ENCODE data around the gene CELF4. TPM values are rescaled to one million over a fixed set of nuclear protein-coding genes. Genes with fewer than 3 reads are reported as not detected.

CELF4 gene
- total RNA-seq, 1 experiment from 2014 or later, result 0.11 TPM

- H3K36me3 ChIP-seq (ENCODE audit: control insufficient read depth, insufficient read depth, low read length), result no peaks in the 10 kb centered on the region
- H3K4me3 ChIP-seq (ENCODE audit: low read depth, low read length), result no peak overlapping the region
- BruUV-seq (replicated peaks), result no TSS peak
- no peaks in the 10 kb centered on the region for H3K4me1 ChIP-seq
- no peaks in the 10 kb centered on the region for H3K9me3 ChIP-seq
- H3K36me3 Mint-ChIP-seq (ENCODE audit: insufficient read depth, unreplicated experiment), result no peaks in the 10 kb centered on the region
- H3K4me3 Mint-ChIP-seq (ENCODE audit: unreplicated experiment), result no peak overlapping the region
- no peak for DNase-seq
- no peaks in the 10 kb centered on the region for H3K9me3 Mint-ChIP-seq (ENCODE audit: unreplicated experiment)
- no peaks in the 10 kb centered on the region for H3K4me1 Mint-ChIP-seq (ENCODE audit: low read depth, unreplicated experiment)
- ChIA-PET CTCF (no interaction called here), POLR2A (no interaction called here)
- intact Hi-C loops (cut with micrococcal nuclease; ENCODE audit: unreplicated experiment), result no loop called here
- H3K27me3 Mint-ChIP-seq (ENCODE audit: insufficient read depth, unreplicated experiment), result peaks cover 2% of the 10 kb centered on the region
- TF ChIP-seq, protein P1, sequence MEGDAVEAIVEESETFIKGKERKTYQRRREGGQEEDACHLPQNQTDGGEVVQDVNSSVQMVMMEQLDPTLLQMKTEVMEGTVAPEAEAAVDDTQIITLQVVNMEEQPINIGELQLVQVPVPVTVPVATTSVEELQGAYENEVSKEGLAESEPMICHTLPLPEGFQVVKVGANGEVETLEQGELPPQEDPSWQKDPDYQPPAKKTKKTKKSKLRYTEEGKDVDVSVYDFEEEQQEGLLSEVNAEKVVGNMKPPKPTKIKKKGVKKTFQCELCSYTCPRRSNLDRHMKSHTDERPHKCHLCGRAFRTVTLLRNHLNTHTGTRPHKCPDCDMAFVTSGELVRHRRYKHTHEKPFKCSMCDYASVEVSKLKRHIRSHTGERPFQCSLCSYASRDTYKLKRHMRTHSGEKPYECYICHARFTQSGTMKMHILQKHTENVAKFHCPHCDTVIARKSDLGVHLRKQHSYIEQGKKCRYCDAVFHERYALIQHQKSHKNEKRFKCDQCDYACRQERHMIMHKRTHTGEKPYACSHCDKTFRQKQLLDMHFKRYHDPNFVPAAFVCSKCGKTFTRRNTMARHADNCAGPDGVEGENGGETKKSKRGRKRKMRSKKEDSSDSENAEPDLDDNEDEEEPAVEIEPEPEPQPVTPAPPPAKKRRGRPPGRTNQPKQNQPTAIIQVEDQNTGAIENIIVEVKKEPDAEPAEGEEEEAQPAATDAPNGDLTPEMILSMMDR (IDR thresholded peaks at IDR 0.05; ENCODE audit: insufficient read depth in 1 of 2, low read depth in 1 of 2, low read length in 1 of 2, severe bottlenecking in 1 of 2, unreplicated experiment in 1 of 2), result no peak
- H3K27ac Mint-ChIP-seq (ENCODE audit: unreplicated experiment), result no peak overlapping the region
- no peaks in the 10 kb centered on the region for H3K27me3 ChIP-seq (replicated peaks; ENCODE audit: control insufficient read depth, insufficient read depth, low read length)
Measured at GRCh38 chr18:37590346-37590745, 24.7 kb upstream of the CELF4 start.

GRCh38 chr18:37588289-37588688, 22.7 kb upstream of the CELF4 start:
- no TSS peak for BruUV-seq (replicated peaks)
- no peak overlapping the region for H3K4me3 Mint-ChIP-seq (ENCODE audit: unreplicated experiment)
- no peaks in the 10 kb centered on the region for H3K27me3 ChIP-seq (replicated peaks; ENCODE audit: control insufficient read depth, insufficient read depth, low read length)
- POLR2A ChIA-PET, result no interaction called here
- H3K4me1 Mint-ChIP-seq (ENCODE audit: low read depth, unreplicated experiment), result no peaks in the 10 kb centered on the region
- no peak for DNase-seq
- H3K4me3 ChIP-seq (ENCODE audit: low read depth, low read length), result no peak overlapping the region
- H3K4me1 ChIP-seq, result no peaks in the 10 kb centered on the region
- no peaks in the 10 kb centered on the region for H3K36me3 Mint-ChIP-seq (ENCODE audit: insufficient read depth, unreplicated experiment)
- intact Hi-C loops (cut with micrococcal nuclease; ENCODE audit: unreplicated experiment), result no loop called here
- TF ChIP-seq, protein P1 (IDR thresholded peaks at IDR 0.05; ENCODE audit: insufficient read depth in 1 of 2, low read depth in 1 of 2, low read length in 1 of 2, severe bottlenecking in 1 of 2, unreplicated experiment in 1 of 2), result no peak
- no peaks in the 10 kb centered on the region for H3K36me3 ChIP-seq (ENCODE audit: control insufficient read depth, insufficient read depth, low read length)
- CTCF ChIA-PET, result no interaction called here
- no peaks in the 10 kb centered on the region for H3K9me3 ChIP-seq
- peaks cover 9% of the 10 kb centered on the region for H3K27me3 Mint-ChIP-seq (ENCODE audit: insufficient read depth, unreplicated experiment)
- H3K27ac Mint-ChIP-seq (ENCODE audit: unreplicated experiment), result no peak overlapping the region
- H3K9me3 Mint-ChIP-seq (ENCODE audit: unreplicated experiment), result no peaks in the 10 kb centered on the region

GRCh38 chr18:37586656-37587225, 21.1 kb upstream of the CELF4 start:
- Histone ChIP-seq H3K36me3 (ENCODE audit: control insufficient read depth, insufficient read depth, low read length) (no peaks in the 10 kb centered on the region), H3K4me3 (ENCODE audit: low read depth, low read length) (no peak overlapping the region), H3K27me3 (replicated peaks; ENCODE audit: control insufficient read depth, insufficient read depth, low read length) (no peaks in the 10 kb centered on the region), H3K4me1 (no peaks in the 10 kb centered on the region), H3K9me3 (no peaks in the 10 kb centered on the region)
- Mint-ChIP-seq H3K9me3 (ENCODE audit: unreplicated experiment) (no peaks in the 10 kb centered on the region), H3K27me3 (ENCODE audit: insufficient read depth, unreplicated experiment) (peaks cover 14% of the 10 kb centered on the region), H3K4me3 (ENCODE audit: unreplicated experiment) (no peak overlapping the region), H3K27ac (ENCODE audit: unreplicated experiment) (no peak overlapping the region), H3K36me3 (ENCODE audit: insufficient read depth, unreplicated experiment) (no peaks in the 10 kb centered on the region), H3K4me1 (ENCODE audit: low read depth, unreplicated experiment) (no peaks in the 10 kb centered on the region)
- intact Hi-C loops (cut with micrococcal nuclease; ENCODE audit: unreplicated experiment), result no loop called here
- ChIA-PET CTCF (no interaction called here), POLR2A (no interaction called here)
- DNase-seq, result no peak
- TF ChIP-seq, protein P1 (IDR thresholded peaks at IDR 0.05; ENCODE audit: insufficient read depth in 1 of 2, low read depth in 1 of 2, low read length in 1 of 2, severe bottlenecking in 1 of 2, unreplicated experiment in 1 of 2), result no peak
- BruUV-seq (replicated peaks), result no TSS peak
